Duodenal mucosa (tissue), 2 donors: ENCODE measurements around the gene IGHMBP2.

Source experiments
- H3K27ac ChIP-seq: one replicate; pipeline ENCODE4 v1.7.0; 2013; ENCODE audit warnings: low read depth, low read length
- H3K27me3 ChIP-seq, 2 donors: one replicate each; pipeline ENCODE4 v1.7.0; 2013; ENCODE audit warnings: low read length in 2 of 2, control low read depth in 1 of 2; ENCODE audit not compliant: insufficient read depth in 2 of 2, control insufficient read depth in 1 of 2
- H3K36me3 ChIP-seq, 2 donors: one replicate each; pipeline ENCODE4 v1.7.0; 2013; ENCODE audit warnings: low read length in 2 of 2, control low read depth in 1 of 2; ENCODE audit not compliant: insufficient read depth in 2 of 2, control insufficient read depth in 1 of 2
- H3K4me1 ChIP-seq, 2 donors: one replicate each; pipeline ENCODE4 v1.7.0; 2013; ENCODE audit warnings: low read length in 2 of 2, control low read depth in 1 of 2; ENCODE audit not compliant: insufficient read depth in 2 of 2, control insufficient read depth in 1 of 2
- H3K4me3 ChIP-seq, 2 donors: one replicate each; pipeline ENCODE4 v1.7.0; 2013; ENCODE audit warnings: low read length in 2 of 2, low read depth in 1 of 2
- H3K9ac ChIP-seq, 2 donors: one replicate each; pipeline ENCODE4 v1.7.0; 2013; ENCODE audit warnings: low read length in 2 of 2, low read depth in 1 of 2
- H3K9me3 ChIP-seq, 2 donors: one replicate each; pipeline ENCODE4 v1.7.0; 2013; ENCODE audit warnings: low read length in 2 of 2, control low read depth in 1 of 2; ENCODE audit not compliant: control insufficient read depth in 1 of 2

IGHMBP2 gene

DNA sequence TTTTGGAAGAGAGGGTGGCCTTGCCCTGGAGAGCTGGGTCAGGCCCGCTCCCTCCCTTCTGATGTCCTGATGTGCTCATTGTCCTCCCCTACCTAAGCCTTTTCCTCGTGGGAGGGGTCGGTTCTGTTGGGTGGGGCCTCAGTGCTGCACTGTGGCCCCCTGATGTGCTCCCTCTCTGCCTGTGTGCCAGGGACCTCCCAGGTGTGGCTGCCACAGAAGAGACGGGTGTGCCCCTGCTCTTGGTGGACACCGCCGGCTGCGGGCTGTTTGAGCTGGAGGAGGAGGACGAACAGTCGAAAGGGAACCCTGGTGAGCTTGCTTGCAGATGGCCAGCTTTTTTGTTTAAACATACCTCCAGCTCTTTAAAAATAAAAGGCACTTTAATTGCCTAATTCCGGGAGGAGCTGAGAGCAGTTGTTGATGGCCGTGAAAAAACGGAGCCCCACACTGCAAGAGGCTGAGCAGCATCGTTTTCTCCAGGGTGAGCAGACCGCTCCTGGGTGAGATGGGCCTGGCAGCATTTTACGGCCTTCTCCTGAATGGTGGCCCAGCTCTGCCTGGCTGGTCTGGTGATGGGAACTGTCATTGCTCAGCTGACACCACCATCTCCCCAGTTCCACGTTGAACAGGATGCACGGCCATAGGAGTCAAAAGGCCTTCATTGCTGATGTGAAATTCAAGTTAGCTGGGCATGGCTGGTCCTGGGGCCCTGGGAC is 30.1 kb downstream of the IGHMBP2 start:
- Histone ChIP-seq H3K9me3 (no peaks in the 10 kb centered on the region), H3K27ac (no peak overlapping the region), H3K36me3 (peaks cover 38 to 86% of the 10 kb centered on the region in 2 donors), H3K4me3 (no peak overlapping the region), H3K27me3 (no peaks in the 10 kb centered on the region), H3K9ac (no peak overlapping the region), H3K4me1 (no peaks in the 10 kb centered on the region)

DNA sequence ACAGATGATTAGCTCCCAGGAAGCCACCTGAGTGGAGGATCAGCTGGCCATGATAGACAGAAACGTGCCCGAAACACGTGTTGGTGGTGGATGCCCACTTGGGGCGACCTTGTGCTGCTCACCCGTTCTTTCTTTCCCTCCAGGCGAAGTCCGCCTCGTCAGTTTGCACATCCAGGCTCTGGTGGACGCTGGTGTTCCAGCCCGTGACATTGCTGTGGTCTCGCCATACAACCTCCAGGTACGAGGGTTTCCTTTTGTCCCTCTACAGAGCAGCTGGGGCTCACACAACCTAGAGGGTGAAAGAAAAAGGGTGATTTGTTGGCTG is 30.6 kb downstream of the IGHMBP2 start:
- no peak overlapping the region for H3K9ac ChIP-seq
- no peaks in the 10 kb centered on the region for H3K4me1 ChIP-seq
- H3K36me3 ChIP-seq = peaks cover 37 to 86% of the 10 kb centered on the region in 2 donors
- no peak overlapping the region for H3K27ac ChIP-seq
- H3K27me3 ChIP-seq = no peaks in the 10 kb centered on the region
- H3K4me3 ChIP-seq = no peak overlapping the region
- H3K9me3 ChIP-seq = no peaks in the 10 kb centered on the region

DNA sequence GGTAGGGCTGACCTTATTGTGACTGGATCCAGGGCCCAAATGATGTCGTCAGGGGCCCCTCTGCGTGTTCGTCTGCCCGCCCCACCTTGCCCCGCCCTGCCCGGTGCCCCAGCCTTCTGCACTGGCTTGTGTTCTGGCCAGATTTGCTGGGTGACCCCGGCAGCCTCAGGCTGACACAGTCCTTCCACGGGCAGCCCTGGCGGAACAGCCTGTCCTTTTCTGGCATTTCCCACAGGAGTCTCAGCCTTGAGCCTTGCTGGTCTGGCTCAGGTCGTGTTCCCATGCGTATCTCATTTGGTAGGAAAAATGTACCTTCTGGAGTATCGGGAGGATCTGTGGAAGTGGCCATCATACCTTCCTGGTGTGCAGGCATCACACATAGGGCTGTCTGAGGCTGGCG is 31.0 kb downstream of the IGHMBP2 start:
- Histone ChIP-seq H3K9ac (no peak overlapping the region), H3K9me3 (no peaks in the 10 kb centered on the region), H3K27ac (no peak overlapping the region), H3K36me3 (peaks cover 41 to 83% of the 10 kb centered on the region in 2 donors), H3K27me3 (no peaks in the 10 kb centered on the region), H3K4me3 (no peak overlapping the region), H3K4me1 (no peaks in the 10 kb centered on the region)

- H3K27me3 ChIP-seq = no peaks in the 10 kb centered on the region
- no peaks in the 10 kb centered on the region for H3K4me1 ChIP-seq
- H3K4me3 ChIP-seq = no peak overlapping the region
- H3K9me3 ChIP-seq = no peaks in the 10 kb centered on the region
- H3K27ac ChIP-seq = no peak overlapping the region
- H3K36me3 ChIP-seq = peaks cover 40 to 83% of the 10 kb centered on the region in 2 donors
- H3K9ac ChIP-seq = no peak overlapping the region
Observed at GRCh38 chr11:68935066-68935465, 31.4 kb downstream of the IGHMBP2 start.

- H3K27me3 ChIP-seq = no peaks in the 10 kb centered on the region
- H3K27ac ChIP-seq = no peak overlapping the region
- H3K36me3 ChIP-seq = peaks cover 41 to 77% of the 10 kb centered on the region in 2 donors
- H3K9ac ChIP-seq = no peak overlapping the region
- H3K4me1 ChIP-seq = no peaks in the 10 kb centered on the region
- H3K9me3 ChIP-seq = no peaks in the 10 kb centered on the region
- no peak overlapping the region for H3K4me3 ChIP-seq
Observed at GRCh38 chr11:68935516-68936357, 32.0 kb downstream of the IGHMBP2 start.

DNA sequence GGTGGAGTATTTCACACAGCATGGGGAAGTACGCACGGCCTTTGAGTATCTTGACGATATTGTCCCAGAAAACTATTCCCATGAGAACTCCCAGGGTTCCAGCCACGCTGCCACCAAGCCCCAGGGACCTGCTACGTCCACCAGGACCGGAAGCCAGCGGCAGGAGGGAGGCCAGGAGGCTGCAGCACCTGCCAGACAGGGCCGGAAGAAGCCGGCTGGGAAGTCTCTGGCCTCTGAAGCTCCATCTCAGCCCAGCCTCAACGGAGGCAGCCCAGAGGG is 32.6 kb downstream of the IGHMBP2 start:
- H3K9me3 ChIP-seq = no peaks in the 10 kb centered on the region
- H3K36me3 ChIP-seq = peaks cover 41 to 75% of the 10 kb centered on the region in 2 donors
- no peak overlapping the region for H3K4me3 ChIP-seq
- no peaks in the 10 kb centered on the region for H3K4me1 ChIP-seq
- no peak overlapping the region for H3K27ac ChIP-seq
- H3K27me3 ChIP-seq = no peaks in the 10 kb centered on the region
- no peak overlapping the region for H3K9ac ChIP-seq

- no peak overlapping the region for H3K27ac ChIP-seq
- H3K9me3 ChIP-seq = no peaks in the 10 kb centered on the region
- no peaks in the 10 kb centered on the region for H3K4me1 ChIP-seq
- H3K36me3 ChIP-seq = peaks cover 41 to 71% of the 10 kb centered on the region in 2 donors
- no peak overlapping the region for H3K9ac ChIP-seq
- no peak overlapping the region for H3K4me3 ChIP-seq
- no peaks in the 10 kb centered on the region for H3K27me3 ChIP-seq
Observed at GRCh38 chr11:68936676-68937620, 33.3 kb downstream of the IGHMBP2 start.

DNA sequence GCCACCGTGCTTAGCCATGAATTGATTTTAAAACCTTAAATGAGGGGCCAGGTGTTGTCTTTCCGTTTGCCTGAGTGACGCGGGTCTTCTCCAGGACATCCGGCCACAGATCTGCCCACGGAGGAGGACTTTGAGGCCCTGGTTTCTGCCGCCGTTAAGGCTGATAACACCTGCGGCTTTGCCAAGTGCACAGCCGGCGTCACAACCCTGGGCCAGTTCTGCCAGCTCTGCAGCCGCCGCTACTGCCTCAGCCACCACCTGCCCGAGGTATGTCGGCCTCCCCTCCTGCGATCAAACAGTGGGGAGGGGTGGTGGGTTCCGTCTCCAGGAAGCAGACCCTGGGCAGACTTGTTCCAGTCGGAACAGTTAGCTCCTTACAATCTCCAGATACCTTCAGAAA is 34.4 kb downstream of the IGHMBP2 start:
- Histone ChIP-seq H3K27ac (no peak overlapping the region), H3K4me1 (no peaks in the 10 kb centered on the region), H3K9me3 (no peaks in the 10 kb centered on the region), H3K27me3 (no peaks in the 10 kb centered on the region), H3K9ac (no peak overlapping the region), H3K36me3 (peaks cover 40 to 64% of the 10 kb centered on the region in 2 donors), H3K4me3 (no peak overlapping the region)

DNA sequence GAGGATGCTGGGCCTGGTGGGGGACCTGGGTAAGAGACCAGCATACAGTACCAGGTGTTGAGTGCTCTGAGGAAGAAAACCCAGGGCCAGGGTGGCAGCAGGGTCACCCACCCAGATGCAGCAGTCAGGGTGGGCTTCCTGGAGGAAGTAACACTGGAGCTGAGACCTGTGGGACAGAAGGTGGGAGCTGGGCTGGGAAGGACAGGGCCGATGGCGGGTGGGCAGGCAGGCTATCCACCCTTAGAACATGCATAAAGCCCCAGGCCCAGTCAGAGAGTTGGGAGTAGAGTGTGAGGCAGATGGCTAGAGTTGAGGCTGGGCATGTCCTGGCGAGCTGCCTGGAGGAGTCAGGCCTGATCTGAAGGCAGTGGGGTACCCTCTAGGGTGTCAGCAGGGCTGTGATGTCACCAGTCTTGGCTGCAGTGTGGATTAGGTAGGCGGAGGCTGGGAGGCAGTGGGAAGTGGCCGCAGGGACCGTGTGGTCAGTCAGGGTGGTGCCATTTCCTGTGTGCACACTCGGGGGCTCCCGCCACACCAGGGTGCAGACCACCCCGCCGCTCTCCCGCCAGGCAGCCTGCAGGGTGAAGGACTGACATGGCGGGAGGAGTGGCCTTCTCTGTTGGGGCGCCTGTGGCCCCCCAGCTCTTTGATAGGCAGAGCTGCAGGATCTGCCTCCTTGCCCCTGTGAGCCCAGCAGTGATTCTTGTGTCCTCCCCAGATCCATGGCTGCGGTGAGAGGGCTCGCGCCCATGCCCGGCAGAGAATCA is 35.3 kb downstream of the IGHMBP2 start:
- Histone ChIP-seq H3K27me3 (no peaks in the 10 kb centered on the region), H3K27ac (no peak overlapping the region), H3K9me3 (no peaks in the 10 kb centered on the region), H3K9ac (no peak overlapping the region), H3K36me3 (peaks cover 32 to 55% of the 10 kb centered on the region in 2 donors), H3K4me3 (no peak overlapping the region), H3K4me1 (no peaks in the 10 kb centered on the region)
